Left hindlimb (tissue), 1 donor: ENCODE results near the gene NHLH1.

Source experiments
- DNase-seq: peaks from one replicate; pipeline ENCODE4 v3.0.0-alpha.2; 2018

The NHLH1 gene

DNA sequence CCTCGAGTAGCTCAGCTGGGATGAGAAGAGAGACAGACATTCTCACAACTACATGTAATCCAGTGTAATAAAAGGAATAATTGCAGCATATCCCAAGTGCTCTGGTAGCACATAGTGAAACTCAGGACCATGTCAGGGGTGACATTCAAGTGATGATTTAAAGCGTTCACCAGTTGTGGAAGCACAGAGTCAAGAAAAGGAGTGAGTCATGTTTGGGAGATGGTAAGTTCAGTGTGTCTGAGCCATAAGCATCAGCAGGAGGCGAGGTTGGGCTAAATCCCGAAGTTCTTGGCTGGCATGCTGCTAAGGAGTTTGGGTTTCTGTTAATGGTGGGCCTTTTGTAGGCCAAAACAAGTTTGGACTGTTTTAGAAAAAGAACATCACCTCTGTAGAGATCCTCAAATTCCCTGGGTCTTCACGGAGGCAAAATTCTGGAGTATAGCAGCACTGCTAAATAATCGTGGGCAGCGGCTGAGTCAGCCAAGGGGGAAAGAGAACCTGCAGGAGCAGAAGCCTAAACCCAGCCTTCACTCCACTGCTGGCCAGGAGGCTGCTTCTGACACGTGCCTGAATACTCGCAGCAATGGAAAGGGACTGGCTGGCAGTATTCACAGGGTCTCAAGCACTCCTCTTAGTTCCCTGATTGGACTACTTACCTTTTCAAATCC is 7.2 kb upstream of the NHLH1 start:
- DNase-seq: no peak

DNA sequence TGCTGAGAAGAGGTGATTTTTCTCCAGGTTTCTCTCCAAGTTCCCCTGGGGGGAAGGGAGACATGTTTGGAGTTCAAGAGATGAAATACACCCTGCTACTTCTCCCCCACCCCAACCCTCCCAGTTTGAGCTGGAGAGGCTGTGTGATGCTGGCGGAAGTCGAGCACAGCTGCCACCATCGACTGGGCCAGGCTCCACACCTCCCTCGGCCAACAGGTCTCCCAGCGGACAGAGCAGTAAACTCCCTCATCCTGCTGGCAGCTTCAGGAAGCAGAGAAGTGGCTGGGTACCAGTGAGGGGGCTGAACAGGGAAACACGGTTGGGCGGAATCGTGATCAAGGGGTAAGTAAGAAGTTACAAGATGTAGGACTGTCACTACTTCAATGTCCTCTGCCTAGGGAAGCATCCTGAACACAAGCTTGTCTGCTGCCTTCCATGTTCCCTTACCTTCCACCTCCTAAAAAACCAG is 6.6 kb upstream of the NHLH1 start:
- DNase-seq: no peak

GRCh38 chr1:160361199-160361598 is 5.7 kb upstream of the NHLH1 start:
- DNase-seq: no peak

GRCh38 chr1:160361814-160362167 is 5.1 kb upstream of the NHLH1 start:
- DNase-seq: no peak

DNA sequence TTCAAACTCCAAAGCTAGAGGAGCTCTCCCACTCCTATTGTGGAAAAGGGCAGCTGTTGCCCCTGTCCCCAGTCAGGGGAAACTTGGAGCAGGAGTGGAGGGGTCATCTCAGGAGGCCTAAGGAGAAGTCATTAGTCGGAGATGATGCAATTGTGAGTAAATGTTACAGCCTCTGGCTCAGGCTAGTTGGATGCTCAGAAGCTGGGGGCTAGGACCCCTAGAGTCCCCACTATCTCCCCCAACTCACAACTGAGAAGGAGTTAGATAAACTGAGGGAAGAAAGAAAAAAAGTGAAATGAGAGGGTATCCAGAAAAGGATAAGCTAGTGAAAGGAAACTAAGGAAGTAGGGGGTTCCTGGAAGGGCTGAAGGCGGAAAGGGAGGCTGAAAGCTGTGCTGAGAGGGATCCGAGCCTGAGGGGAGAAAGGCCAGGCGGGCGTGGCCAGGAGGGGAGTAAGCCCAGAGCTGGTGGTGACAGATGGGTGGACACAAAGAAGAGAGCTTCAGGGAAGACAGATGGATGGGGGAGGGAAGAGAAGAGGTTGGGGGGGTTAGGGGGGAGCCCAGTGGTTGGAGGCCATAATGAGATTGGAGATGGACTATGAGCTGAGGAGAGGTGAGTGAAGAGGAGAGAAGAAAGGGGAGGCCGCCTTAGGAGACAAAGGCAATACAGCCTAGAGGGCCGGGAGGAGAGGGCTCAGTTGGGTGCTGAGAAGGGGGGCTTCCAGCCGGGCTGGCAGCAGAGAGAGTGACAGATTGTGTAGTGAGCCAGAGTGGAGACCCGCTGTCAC is 4.5 kb upstream of the NHLH1 start:
- no peak for DNase-seq

DNA sequence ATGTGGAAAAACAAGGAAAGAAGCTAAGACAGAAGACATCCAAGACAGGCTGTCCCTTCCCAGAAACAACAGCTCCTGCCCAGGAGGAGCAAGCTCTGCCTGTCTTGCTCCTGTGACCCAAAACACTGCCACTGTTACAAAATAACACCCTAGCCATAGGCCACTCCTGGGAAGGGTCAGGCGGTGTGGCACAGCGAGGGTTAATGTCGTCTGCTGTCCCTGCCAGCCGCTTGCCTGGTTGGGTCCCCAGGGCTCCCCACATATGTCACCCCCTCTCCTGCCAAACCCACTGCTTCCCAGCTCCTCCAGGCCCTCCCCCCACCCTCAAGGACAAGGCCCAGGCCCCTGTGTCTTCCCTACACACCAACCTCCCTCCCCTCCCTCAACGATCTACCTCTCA is 3.9 kb upstream of the NHLH1 start:
- DNase-seq: no peak

GRCh38 chr1:160363951-160364735 is 2.7 kb upstream of the NHLH1 start:
- DNase-seq: no peak

DNA sequence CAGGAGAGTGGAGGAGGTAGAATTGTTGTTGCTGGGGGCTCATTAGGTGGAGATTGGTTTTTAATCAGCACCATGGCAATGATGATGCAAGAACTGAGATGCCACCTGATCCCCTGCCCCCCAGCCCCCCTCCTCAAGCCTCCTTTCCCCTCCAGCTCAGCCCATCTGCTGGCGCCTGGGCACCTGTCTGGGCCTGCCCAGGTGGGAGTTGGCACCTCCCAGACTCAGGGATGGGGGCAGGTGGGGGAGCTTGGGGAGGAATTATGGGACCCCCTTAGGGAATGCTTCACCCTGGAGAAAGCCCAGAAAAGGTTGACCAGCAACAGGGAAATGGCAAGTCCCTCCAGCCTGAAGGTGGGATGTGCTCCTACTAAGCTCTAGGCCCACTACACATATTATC is 1.5 kb upstream of the NHLH1 start:
- DNase-seq: no peak

GRCh38 chr1:160367516-160367900 is 637 bp downstream of the NHLH1 start:
- DNase-seq: no peak

- DNase-seq: no peak
Measured at GRCh38 chr1:160367934-160368923, 1.4 kb downstream of the NHLH1 start.

DNA sequence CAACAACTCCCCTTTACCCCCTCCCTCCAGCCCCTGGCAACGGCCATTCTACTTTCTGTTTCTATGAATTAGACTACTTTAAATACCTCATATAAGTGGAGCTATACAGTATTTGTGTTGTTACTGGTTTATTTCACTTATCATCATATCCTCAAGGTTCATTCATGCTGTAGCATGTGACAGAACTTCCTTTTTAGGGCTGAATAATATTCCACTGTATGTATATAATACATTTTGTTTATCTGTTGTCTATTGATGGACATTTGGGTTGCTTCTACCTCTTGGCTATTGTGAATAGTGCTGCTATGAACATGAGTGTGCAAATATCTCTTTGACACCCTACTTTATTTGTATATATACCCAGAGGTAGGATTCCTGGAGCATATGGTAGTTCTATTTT is 2.2 kb downstream of the NHLH1 start:
- DNase-seq: no peak

DNA sequence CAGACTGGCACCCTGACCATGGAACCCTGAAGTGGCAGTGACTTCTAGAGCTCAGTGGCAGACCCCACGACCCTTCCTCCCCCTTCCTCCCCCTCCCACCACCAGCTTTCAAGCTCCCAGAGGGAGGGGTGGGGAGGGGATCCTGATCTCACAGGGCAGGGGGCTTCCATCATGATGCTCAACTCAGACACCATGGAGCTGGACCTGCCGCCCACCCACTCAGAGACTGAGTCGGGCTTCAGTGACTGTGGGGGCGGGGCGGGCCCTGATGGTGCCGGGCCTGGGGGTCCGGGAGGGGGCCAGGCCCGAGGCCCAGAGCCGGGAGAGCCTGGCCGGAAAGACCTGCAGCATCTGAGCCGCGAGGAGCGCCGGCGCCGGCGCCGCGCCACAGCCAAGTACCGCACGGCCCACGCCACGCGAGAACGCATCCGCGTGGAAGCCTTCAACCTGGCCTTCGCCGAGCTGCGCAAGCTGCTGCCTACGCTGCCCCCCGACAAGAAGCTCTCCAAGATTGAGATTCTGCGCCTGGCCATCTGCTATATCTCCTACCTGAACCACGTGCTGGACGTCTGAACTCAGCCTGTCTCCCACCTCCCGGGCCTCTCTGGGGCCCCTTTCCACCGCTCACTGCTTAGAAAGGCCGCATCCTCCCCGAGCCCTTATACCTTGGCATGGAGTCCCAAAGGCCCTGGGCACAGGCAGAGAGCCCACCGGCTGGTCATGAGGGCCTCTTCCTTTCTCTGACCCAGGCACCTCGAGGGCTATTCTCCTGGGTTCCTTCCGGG is 3.9 kb downstream of the NHLH1 start:
- DNase-seq: no peak

- no peak for DNase-seq
Measured at GRCh38 chr1:160371346-160371631, 4.4 kb downstream of the NHLH1 start.

GRCh38 chr1:160371756-160372155 is 4.9 kb downstream of the NHLH1 start:
- DNase-seq: no peak

DNA sequence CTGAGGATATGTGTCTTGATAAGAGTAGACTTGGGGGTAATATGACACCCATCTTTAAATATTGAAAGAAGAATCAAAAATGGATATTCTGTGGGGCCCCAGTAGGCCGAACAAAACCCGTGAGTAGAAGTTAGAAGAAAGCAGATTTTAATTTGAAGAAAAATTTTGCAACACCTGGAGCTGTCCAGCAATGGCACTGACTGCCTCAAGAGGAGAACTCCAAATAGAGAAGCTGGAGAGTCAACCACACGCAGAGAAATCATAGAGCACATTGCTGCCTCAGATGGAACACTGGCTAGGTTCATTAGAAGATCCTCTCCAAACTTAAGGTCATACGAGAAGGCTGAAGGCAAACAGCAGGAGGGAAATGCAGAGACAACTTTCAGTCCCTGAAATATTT is 6.8 kb downstream of the NHLH1 start:
- no peak for DNase-seq

DNA sequence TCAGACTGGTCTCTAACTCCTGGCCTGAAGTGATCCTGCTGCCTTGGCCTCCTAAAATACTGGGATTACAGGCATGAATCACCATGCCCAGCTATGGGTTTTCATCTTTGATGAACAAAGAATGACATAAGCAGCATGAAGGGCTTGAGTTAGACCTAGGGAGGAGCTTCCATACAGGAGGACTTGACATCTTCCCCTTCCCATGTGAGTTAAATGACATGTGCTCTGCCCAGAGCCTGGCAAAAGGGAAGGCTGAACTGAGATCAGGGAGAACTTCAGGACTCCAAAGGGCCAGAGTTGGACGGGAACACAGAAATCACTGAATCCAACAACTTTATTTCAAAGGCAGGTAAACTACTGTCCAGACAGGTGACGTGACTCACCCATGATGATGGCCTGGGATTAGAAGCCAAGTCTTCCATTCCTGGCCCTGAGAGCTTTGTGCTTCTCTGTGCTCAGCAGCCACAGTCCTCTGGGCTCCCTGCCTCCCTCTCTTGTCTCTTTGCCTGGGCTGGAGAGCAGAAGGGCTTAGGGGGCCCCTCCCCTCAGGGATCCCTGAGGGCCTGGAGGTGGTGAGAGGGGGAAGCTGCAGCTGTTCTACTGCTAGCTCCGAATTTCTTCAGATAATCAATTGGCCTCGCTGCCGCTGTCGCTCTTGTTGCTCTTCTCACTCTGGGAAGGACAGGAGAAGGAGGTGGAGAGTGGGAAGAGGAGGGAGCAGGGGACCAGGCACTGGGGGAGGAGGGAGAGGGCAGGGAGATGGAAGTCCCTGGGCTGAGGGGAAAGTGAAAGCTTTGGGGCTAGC is 7.6 kb downstream of the NHLH1 start:
- peak; percentile 71 for DNase-seq

- no peak for DNase-seq
Measured at GRCh38 chr1:160375788-160376524, 9.1 kb downstream of the NHLH1 start.

DNA sequence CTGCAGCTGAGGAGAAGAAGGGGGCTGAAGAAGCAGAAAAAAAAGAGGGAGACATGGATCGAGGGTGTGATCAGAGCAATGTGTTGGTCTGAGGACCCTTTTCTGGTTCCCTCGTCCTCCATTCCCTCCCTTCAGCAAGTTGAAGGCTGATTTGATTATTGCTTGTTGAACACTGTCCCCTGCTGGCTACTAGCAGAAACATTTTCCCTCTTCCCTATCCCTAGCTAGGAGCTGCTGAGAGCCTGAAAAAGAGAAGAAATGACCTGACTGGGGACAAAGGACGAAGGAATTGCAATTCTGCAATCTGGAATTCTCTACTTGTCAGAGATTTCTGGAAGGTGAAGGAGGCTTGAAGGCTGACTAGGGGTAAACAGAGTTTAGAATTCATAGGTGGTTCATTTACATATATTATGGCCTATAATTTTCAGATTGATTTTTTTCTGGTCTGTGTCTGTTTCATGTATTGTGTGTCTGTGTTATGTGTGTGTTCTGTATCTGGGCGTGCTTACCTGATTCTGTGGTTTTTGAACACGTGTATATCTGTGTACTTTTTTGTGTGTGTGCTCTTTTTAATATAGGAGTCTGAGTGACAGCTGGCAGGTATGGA is 9.8 kb downstream of the NHLH1 start:
- no peak for DNase-seq

DNA sequence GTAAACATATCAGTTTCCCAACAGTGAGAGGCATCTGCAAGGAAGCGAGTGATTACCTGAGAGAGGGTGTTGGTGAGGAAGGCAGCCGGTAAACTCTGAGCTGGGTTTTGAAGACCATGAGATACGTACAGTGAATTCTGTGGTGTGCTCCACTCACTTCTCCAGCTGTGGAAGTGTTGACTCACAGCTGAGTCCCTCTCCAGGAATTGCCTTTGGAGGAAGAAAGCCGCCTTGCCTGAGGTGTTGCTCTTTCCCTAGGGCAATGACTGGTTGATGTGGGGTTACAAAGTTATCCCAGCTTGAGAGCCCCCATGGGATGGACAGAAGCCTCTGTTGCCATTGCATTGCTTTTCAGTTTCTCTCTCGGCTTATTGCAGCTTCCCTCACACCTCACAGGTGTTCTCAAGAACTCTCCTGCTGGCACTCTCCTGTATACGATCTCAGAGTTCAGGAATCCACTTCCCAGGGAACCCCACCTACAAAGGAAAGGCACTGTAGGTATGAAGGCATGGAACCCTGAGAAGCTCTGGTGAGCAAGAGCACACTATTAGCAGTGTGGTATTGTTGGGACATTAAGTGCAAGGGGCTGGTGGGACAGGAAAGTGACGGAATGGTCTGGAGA is 10.8 kb downstream of the NHLH1 start:
- DNase-seq: no peak
